Measurements from ENCODE around the gene TIMM23.
"Not testable (repeated sequence)": the region's sequence is repeated elsewhere in the genome, so short reads cannot be mapped to it uniquely, and the experiment has no call there.

The TIMM23 gene

DNA sequence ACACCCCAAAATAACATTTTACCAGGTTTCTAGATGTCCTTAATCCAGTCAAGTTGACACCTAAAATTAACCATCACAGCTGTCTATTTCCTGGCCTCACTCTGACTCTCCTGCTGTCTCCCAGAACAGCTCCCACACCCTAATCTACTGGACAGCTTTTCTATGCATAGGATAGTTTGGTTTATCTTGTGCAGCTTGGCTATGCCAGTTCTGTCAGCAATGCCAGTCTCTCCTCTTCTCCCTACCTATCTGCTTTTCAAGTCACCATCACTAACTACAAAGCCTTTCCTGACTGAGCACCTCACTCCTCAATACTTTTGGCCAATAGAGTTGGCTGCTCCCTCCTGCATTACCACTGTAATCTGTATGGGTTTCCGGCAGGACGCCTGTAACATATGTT, 53.1 kb downstream of the TIMM23 start:
- no peak for DNase-seq

DNA sequence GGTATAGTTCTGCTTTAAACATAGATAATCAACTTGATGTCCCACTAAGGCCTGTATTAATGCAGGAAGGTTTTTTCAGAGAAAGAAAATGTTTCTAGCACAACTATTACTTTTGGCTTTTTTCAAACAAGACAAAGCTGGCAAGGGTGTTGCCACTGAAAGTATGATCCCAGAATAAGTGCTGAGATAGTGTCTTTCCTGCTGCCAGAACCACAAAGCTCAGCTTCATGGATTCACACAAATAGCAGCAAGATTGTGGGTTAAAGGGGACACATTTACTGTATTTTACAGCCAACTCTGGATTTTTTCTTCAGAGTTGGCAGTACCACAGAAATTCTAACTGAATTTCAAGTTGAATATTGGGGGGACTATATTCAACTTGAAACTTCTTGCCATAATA, 53.8 kb downstream of the TIMM23 start:
- no peak for DNase-seq

- peak; percentile 77 for DNase-seq
Measured at GRCh38 chr10:46028584-46029460, 56.5 kb downstream of the TIMM23 start.

DNA sequence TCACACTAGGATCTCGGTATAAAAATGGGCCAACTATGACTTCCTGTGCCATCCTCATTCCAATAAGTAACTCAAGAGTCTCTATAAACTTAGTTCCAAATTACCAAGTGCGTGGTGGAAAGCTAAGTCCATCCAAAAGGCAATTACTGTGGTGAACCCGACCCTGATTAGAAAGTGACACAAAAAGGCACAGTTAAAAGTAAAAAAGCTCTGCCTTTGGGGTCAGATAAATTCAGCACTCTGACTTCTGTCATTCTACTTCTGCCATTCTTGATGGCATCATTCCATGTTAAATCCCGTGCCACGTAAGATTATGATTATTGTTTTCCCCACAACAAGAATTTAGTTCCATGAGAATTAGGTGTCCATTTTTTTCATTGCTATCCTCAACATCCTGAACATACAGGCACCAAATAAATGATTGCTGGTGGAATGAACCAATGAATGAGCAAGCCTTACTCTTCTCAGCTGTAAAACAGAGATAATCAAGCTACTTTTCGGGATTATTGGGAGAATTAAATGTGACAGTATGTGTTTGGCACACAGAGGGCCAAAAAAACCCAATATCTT, 57.3 kb downstream of the TIMM23 start:
- no peak for DNase-seq

DNA sequence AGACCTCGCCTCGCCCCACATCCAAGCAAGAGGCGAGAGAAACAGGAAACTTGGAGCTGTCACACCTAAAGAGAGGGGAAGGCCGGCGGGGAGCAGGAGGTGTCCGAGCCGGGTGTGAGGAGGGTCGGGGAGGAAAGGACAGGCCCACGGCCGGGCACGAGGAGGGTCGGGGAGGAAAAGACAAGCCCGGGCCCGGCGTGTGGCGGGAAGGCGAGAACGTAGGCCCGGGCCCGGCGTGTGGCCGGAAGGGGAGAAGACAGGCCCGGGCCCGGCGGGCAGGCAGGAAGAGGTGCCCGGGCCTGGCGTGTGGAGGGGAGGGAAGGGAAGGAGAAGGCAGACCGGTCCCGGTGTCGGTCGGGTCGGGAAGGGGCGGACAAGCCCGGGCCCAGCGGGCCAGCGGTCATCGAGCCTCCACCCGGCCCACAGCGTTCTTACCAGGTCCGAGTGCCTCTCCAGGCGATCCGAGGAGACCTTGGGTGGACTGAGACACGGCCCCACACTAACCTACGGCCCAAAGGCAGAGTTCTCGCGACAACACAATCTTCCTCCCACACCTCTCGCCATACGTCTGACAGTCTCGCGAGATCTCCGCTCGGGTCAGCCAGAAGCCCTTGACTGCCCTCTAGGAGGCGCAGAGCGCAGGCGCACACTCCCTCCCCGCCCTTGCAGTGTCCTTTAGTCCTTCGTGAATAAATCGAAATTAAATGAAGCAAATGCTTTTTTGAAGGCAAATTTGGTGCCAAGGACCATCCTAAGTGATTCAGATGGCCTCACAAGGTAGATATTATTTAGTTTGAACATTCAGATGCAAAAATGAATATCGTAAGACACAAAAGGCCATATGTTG, 58.0 kb downstream of the TIMM23 start, which contains the start of gene NCOA4:
TSS of gene NCOA4 (minus strand) at position 533 of the 847 bp plus-strand sequence. CDS start 13,943 bp downstream, outside the sequence.
- DNase-seq = peak; percentile 99

GRCh38 chr10:46031648-46032532, 59.6 kb downstream of the TIMM23 start:
- no peak for DNase-seq

- peak; percentile 70 for DNase-seq
Measured at GRCh38 chr10:46033602-46034011, 61.3 kb downstream of the TIMM23 start.

GRCh38 chr10:46035923-46036849, 63.9 kb downstream of the TIMM23 start:
- no peak for DNase-seq

GRCh38 chr10:46037107-46037825, 65.0 kb downstream of the TIMM23 start:
- DNase-seq = no peak

DNA sequence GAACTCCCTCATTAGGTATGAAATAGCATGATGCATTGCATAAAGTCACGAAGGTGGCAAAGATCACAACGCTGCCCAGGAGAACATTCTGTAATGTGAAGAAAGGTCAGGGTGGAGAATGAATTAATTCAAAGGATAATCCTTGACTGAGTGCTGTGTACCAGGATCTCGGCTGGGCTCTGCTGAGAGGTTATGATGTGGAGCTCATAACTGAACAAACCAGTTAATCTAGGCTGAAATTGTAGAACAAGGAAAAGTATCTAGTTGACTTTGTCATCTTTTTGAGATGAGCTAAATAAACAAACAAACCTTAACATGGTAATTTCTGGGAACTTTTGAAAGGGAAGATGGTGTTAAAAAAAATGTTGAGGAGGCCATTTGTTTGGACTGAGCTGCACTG, 67.7 kb downstream of the TIMM23 start:
- DNase-seq = no peak

DNA sequence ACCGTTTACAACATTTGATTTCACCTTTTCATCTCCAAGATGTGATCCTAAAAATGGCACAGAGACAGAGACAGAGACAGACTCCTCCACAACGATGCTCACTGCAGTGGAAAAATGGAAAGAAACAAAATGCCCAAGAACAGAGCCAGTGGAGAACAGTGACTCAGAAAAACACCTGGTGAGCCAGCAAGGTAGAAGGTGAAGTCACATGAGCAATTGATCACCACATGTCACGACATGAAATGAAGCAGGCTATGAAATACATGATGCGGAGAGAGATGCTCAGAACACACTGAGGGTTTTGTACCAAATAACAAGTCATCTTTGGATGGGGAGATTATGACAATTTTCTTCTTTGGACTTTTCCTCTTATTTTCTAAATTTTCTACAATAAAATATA, 70.2 kb downstream of the TIMM23 start:
- DNase-seq = no peak

GRCh38 chr10:46046261-46046660, 74.0 kb downstream of the TIMM23 start, which contains the start of gene MSMB:
Gene MSMB, minus strand, starts transcription at chr10:46046269. Its CDS starts 32 bp downstream, at chr10:46046237.
- no peak for DNase-seq

- no peak for DNase-seq
Measured at GRCh38 chr10:46048152-46048551, 75.9 kb downstream of the TIMM23 start.

DNA sequence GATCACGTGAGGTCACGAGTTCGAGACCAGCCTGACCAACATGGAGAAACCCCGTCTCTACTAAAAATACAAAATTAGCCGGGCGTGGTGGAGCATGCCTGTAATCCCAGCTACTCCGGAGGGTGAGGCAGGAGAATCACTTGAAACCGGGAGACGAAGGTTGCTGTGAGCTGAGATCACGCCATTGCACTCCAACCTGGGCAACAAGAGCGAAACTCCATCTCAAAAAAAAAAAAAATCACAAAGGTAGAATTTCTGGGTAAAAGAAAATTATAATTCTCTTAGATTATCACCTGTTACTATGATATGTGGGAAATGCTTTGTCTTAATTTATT, 77.2 kb downstream of the TIMM23 start:
- not testable (repeated sequence) for DNase-seq

DNA sequence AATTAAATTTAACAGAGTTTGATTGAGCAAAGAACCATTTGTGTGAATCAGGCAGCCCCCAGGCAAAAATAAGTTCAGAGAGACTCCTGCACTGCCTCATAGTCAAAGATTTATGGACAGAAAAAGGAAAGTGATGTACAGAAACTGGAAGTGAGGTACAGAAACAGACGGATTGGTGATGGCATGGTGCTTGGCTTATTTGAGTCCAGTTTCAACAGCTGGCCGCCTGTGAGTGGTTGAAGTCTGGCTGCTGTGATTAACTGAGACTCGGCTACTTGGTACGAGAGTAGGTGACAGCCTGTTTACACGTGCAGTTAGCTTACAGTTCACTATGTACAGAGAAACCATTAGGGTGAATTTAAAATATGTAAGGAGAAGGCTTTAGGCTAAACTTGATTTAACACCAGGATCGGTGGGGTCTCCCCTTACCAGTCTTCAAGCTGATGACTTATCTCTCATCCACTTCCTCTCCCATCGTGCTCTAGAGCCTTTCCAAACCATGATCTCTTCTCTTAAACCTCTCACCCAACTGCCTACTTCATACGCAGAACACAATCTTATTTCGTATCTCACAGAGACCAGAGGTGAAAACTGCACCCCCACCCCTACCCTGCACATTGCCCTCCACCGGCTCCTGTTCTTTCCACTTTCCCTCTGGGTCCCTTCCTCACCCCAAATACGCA, 78.8 kb downstream of the TIMM23 start:
- DNase-seq = no peak

GRCh38 chr10:46052057-46052790, 79.9 kb downstream of the TIMM23 start:
- DNase-seq = no peak

DNA sequence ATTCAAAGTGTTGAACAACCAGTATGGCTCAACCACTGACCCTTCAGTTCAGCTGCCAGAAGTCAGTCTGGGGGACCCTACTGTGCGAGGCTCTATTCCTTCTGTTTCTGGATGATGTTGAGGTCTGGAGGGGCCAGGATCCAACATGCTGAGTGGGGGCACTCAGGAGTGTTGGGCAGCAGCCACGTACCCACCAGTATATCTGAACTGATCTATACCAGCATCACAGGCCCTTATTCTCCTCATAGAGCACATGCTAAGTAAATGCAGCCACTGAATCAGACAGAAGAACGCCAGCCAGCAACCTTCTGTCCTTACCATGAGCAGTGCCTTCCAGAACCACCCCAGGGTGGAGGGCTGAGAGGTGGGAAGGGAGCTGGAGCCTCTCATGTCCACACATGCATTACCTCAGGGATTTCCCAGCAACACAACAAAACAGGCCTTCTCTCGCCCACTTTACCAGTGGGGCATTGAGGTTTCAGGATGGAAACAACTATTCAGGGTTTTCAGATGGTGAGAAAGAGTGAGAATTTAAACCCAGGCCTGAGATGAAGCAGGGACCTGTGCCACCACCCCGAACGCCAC, 80.6 kb downstream of the TIMM23 start:
- no peak for DNase-seq
